SU-DHL-6 (cell line): ENCODE data around the gene CENPO.

Source experiments
- CTCF ChIP-seq: fragments of 200-600 bp; sonication (generic); IDR thresholded peaks from one replicate; pipeline ENCODE4 v1.5.1; 2017; ENCODE audit warnings: antibody characterized with exemption, mild to moderate bottlenecking, low read length, moderate library complexity; ENCODE audit not compliant: insufficient read depth, poor library complexity, severe bottlenecking
- EZH2phosphoT487 ChIP-seq: fragments of 200-600 bp; sonication (generic), shearing (Covaris generic); conservative IDR thresholded peaks from 2 replicates; pipeline ENCODE4 v1.6.1; 2018; ENCODE audit warnings: mild to moderate bottlenecking, antibody characterized with exemption, low read length, moderate library complexity, mixed read lengths

- TF ChIP-seq CTCF = no peak
- no peak for TF ChIP-seq EZH2phosphoT487
Observed at GRCh38 chr2:24828238-24828996, 35.2 kb downstream of the CENPO start.
